GM10266 (cell line): Measurements from ENCODE around the gene PIK3C3.

ENCODE experiments used
- DNase-seq: peaks from one replicate; pipeline ENCODE4 v3.0.0; 2012; ENCODE audit errors: extremely low spot score
- TF ChIP-seq, protein P1 (sequence below): IDR thresholded peaks from 2 replicates; pipeline ENCODE4 v1.5.1; 2012; ENCODE audit warnings: mild to moderate bottlenecking, low read depth; ENCODE audit not compliant: control insufficient read depth, insufficient read depth; ENCODE audit errors: missing control alignments

PIK3C3 gene

DNA sequence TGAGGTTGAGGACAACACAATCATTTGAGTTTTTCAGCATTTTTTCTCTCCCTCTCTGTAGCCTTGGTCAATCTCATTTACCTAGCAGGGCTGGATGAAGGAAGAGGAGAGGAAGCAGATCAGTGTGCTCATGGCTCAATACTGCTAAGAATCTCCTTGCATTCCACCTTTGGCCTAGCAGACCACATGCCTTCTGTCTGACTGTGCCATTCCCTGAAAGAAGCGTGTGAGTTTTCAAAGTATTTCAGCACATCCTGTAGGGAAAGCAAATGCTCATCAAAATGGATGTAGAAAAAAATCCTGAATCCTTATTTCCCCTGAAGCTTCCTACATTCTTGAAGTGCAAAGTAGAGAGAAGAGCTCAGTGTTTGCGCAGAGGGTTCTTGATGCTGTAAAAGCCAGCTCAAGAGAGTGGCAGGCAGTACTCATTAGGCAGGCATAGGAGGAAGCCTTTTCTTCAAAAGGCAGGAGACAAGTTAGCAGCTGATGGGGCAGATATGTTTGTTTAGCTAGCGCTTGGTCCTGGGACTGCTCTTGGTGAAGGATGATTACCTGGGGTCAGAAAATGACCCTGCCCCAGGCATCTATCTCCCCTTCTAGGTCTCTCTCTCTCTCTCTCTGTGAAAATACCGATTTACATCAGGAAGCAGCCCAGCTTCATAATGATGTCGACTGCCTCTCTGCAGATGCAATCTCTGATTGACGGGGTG is 14.4 kb upstream of the PIK3C3 start:
- TF ChIP-seq, protein P1, sequence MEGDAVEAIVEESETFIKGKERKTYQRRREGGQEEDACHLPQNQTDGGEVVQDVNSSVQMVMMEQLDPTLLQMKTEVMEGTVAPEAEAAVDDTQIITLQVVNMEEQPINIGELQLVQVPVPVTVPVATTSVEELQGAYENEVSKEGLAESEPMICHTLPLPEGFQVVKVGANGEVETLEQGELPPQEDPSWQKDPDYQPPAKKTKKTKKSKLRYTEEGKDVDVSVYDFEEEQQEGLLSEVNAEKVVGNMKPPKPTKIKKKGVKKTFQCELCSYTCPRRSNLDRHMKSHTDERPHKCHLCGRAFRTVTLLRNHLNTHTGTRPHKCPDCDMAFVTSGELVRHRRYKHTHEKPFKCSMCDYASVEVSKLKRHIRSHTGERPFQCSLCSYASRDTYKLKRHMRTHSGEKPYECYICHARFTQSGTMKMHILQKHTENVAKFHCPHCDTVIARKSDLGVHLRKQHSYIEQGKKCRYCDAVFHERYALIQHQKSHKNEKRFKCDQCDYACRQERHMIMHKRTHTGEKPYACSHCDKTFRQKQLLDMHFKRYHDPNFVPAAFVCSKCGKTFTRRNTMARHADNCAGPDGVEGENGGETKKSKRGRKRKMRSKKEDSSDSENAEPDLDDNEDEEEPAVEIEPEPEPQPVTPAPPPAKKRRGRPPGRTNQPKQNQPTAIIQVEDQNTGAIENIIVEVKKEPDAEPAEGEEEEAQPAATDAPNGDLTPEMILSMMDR, result no peak
- no peak for DNase-seq

DNA sequence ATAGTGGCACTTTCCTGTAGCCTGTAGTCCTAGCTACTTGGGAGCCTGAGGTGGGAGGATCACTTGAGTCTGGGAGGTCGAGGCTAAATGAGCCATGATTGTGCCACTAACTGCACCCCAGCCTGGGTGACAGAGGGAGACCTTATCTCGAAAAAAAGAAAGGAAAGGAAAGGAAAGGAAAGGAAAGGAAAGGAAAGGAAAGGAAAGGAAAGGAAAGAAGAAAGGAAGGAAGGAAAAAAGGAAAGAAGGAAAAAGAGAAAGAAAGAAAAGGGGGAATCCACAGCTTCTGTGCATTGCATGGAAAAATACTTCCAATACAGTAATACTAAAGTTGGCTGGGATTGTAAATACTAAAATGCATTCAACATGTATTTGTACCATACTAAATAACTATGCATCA is 12.8 kb upstream of the PIK3C3 start:
- TF ChIP-seq, protein P1, result no peak
- DNase-seq, result no peak

DNA sequence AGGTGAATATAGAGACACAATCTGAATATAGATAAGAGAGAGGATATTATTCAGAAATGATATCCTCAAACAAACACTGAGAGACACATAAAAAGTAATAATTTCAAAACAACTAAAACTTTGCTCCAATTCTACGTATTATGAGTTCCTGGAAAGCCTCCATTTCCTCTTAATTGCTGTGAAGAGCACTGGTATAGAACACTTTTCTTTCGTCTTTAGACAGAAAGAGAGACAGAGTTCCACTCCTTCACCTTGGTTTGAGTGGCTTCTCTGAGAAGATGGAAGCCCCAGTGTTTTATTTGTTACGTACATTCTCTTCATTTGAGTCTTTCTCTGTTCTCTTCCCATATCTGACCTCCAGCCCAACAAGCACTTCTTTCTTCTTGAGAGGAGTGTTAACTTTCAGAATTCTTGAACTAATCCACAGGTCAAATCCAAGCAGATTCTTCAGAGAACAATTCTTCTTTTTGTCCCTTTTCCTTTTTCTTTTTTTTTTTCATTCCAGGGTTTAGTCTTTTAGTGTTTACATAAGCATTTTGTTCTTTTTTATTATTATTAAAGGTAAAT is 6.4 kb upstream of the PIK3C3 start:
- TF ChIP-seq, protein P1, result no peak
- DNase-seq, result no peak

DNA sequence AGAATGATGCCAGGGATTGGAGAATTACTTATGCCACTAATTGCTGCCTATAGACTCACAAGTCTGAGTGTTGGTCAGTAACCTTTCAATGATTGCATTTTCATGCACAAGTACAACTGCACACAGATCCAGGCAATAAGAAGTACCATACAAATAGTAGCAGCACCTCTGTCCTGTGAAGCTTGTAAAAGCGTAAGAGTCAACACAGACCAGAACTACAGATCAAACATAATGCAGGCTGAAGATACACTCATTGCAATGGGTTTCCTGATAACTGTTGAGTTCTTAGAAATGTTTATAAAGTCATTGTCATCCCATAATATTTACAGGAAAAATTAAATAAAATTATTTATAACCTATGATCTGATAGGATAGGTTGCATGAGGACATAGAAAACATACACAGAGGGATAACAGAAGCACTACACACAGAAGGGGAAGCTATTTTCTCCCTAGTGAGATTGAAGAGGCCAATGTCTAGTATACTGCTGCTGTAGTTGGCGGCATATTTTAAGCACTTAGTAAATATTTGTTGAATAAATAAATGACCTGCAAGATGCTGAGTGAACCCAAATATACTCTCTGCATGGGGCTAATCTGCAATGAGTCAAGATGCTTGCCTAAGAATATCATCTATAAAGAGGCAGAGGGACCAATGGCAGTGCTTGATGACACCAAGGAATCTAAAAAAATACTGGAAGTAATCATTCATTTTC is 5.7 kb upstream of the PIK3C3 start:
- TF ChIP-seq, protein P1, result no peak

DNA sequence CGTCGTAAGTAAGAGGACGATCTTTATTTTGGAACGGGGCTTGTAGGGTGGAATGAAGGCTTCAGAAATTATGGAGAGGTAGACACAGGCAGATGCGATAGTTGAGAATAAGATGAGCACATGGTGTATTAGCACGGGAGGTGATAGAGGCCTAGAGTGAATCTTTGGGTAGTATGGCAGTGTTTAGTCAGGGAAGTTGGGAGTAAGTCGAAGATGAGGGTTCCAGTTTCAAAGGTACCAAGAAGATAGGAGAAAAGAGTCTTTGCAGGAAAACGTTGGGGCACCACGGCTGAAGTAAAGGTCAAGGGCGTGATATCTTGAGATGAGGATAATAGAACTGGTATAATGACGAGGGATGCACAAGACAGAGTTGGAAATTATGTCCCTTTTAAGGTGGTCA is 654 bp downstream of the PIK3C3 start:
- TF ChIP-seq, protein P1, result no peak
- DNase-seq, result no peak

More for the DNA sequence above, 5.7 kb upstream of the PIK3C3 start:
- no peak for DNase-seq

DNA sequence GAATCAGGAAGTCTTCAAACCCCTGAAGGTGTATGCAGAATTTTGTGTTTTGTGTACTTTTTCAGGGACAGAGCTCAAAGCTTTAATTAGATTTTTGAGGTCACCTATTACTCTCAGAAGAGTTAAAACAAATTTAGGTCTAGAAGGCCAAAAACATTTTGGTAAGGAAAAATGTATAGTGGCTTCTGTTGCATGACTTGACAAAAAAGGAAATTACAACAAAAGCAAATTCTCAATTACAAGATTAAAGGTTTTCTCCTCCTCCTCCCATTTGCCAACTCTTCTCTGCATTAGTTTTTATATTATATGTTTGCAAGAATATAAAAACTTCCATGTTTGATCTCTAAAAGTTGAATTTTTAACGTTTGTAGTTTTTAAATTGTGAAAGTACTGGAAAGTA is 4.0 kb downstream of the PIK3C3 start:
- no peak for DNase-seq
- TF ChIP-seq, protein P1, result no peak
